ENCODE measurements around the gene LAMB3.

DNA sequence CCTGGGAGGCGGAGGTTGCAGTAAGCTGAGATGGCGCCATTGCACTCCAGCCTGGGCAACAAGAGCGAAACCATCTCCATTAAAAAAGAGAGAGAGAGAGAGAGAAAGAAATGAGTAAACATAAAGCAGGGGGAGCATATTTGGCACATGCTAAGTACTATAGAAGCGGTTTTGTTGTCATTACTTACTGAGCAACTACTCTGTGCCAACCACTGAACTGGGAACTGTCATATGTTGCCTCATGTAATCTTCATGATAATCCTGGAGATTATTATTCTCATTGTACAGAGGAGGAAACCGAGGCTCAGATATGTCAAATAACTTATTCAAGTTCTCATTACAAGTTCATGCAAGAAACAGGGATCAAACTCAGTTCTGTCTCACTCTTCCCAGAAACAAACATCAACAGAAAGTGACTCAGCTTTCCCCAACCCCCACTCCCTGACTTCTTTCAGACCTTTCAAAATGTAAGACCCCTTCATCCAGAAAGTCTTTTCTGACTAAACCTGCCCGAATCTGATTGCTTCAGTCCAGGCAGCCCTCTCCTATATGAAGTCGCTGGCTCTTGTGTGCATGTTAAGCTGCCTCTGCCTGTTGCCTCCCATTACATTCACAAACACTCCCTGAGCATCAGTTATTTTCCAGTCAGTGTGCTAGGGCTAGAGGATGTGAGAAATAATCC is 23.5 kb downstream of the LAMB3 start:
- TF ChIP-seq EZH2 (IDR thresholded peaks at IDR 0.05; ENCODE audit: borderline replicate concordance, insufficient read depth, low read length, poor library complexity, severe bottlenecking) = no peak
- no peak for TF ChIP-seq EP300 (conservative IDR thresholded peaks at IDR 0.05; ENCODE audit: poor library complexity, severe bottlenecking)
- no peak for TF ChIP-seq TAF1 (IDR thresholded peaks at IDR 0.05; ENCODE audit: low read depth)
- TF ChIP-seq POLR2AphosphoS5 (IDR thresholded peaks at IDR 0.05) = no peak
- TF ChIP-seq, protein P1, sequence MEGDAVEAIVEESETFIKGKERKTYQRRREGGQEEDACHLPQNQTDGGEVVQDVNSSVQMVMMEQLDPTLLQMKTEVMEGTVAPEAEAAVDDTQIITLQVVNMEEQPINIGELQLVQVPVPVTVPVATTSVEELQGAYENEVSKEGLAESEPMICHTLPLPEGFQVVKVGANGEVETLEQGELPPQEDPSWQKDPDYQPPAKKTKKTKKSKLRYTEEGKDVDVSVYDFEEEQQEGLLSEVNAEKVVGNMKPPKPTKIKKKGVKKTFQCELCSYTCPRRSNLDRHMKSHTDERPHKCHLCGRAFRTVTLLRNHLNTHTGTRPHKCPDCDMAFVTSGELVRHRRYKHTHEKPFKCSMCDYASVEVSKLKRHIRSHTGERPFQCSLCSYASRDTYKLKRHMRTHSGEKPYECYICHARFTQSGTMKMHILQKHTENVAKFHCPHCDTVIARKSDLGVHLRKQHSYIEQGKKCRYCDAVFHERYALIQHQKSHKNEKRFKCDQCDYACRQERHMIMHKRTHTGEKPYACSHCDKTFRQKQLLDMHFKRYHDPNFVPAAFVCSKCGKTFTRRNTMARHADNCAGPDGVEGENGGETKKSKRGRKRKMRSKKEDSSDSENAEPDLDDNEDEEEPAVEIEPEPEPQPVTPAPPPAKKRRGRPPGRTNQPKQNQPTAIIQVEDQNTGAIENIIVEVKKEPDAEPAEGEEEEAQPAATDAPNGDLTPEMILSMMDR (IDR thresholded peaks at IDR 0.05; ENCODE audit: poor library complexity, severe bottlenecking) = no peak
